Activated T-cell treated with anti-CD3 and anti-CD28 coated beads, Interleukin-2, amount 50 U/mL, for 1 hour (primary cell): ENCODE results near the gene LENG8.
"Not testable (repeated sequence)": the region's sequence is repeated elsewhere in the genome, so short reads cannot be mapped to it uniquely, and the experiment has no call there.

Experiments used
- DNase-seq: peaks from one replicate; pipeline ENCODE4 v3.0.0-alpha.2; 2020

The LENG8 gene

DNA sequence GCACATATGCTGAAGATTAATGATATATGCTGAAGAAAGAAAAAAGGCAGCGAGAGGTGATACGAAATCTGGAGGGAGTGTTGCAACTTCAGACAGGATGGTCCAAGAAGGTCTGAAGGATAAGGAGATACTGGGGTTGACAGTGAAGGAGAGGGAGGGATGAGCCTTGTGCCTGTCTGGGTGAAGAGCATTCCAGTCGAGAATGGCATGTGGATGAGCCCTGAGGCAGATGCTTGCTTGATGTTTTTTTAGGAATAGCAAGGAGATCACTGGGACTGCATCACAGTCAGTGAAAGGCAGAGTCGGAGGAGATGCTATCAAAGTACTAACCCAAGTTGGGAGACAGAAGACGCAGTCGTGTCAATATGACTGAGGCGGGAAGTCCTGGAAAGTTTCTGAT lies 40.3 kb downstream of the LENG8 start:
- DNase-seq = no peak

GRCh38 chr19:54489766-54490165 lies 40.8 kb downstream of the LENG8 start:
- DNase-seq = no peak

DNA sequence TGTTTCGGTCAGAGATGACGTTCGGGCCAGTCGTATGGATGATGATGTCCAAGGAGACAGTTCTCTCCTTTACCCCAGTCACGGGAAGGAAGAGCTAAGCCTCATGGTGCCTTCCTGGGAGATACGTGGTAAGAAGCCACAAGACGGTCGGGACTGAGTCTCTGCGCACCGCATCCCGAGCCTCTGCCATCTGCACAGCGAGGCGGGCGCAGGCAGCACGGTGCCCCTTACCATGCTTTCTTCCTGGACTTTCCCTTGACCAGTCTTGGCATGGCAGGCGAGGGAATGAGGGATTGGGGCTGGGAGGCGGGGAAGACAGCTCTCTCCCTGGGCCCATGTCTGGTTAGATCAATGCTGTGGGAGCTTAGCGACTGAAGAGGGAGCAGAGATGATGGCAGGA lies 43.6 kb downstream of the LENG8 start:
- DNase-seq = no peak

GRCh38 chr19:54493056-54493455 lies 44.1 kb downstream of the LENG8 start:
- DNase-seq = not testable (repeated sequence)

DNA sequence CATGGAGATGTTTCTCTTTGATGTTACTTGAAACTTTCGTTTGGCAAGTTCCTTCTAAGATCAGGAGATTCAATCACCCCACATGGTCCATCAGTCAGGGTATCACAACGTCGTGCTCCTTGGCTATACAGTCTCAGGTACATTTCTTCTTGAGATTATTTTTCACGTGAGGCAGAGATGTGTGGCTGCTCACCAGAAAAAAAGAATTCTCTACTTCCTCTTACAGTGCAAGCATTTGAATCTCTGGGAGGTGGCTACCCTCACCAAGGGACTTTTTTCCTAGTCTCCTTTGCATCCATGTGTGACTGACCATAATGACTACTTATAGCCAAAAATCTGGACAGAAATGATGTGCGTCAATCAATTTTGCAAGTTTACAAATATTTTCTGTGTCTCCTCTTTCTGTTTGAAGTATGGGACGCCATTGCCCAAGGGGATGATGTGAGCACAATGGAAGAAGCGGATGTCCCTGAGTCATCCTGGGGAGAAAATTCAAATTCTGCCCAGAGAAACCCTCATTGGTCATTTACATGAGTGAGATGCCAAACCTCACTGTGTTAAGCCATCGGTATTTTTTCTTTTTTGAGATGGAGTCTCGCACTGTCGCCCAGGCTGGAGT lies 45.1 kb downstream of the LENG8 start:
- DNase-seq = no peak

- DNase-seq = not testable (repeated sequence)
Observed at GRCh38 chr19:54495284-54495683, 46.3 kb downstream of the LENG8 start.

DNA sequence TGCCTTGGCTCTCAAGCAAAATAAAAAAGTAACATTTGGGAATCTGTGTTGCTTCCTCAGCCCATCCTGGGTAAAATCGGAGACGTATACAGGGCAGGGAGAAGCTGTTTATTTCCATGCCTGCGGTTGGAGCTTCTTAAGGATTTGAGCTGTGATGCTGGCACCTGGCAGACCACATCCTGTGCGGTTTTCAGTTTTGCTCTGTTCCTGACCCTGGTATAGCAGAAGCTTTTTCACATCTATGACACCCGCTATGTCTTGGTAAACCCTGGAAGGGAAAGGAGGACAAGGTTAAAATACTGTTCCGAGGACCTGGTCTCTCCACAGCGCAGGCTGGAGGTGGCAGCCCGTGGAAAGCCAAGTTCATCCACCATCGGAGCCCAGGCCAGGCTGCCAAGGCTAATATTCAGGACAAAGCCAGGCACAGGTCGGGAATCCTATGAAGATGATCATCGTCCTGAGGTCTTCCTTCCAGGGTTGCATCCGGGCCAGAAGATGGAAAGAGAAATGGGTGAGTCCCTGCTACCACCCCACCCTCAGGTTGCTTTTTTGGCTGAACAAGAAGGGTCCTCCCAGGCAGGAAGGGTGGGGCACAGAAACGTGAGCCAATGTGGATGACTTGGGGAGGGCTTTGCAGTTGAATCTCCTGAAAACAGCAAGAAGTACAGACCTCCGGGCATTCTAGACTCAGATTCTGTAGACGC lies 48.9 kb downstream of the LENG8 start:
- not testable (repeated sequence) for DNase-seq

- DNase-seq = not testable (repeated sequence)
Observed at GRCh38 chr19:54498451-54498772, 49.4 kb downstream of the LENG8 start.

DNA sequence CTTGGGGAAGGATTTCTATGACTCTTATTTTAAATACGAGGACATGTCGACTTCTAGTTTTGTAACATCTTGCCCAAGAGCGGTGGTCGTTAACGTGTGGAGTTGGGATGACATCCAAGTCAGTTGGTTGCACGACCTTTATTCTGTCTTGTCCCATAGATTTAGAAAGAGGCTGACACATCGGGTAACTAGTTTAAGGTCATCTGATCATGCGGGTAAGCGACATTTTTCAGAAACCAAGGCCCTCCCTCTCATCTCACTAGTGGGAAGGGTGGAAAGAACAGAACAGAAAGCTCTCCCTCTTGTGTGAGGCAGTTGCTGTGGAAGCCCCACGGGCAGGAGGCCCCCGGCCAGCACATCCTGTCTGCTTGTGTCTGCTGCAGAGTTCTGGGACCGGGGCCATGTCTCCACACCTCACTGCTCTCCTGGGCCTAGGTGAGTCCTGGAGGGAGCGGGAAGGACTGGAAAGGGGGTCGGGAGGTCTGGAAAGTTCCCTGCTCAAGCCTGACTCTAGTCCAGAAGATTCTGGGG lies 53.6 kb downstream of the LENG8 start, which contains the start of gene LAIR2:
TSS of gene LAIR2 (plus strand) at position 314 of the 531 bp plus-strand sequence. CDS start at position 402, 88 bp downstream.
- DNase-seq = no peak

DNA sequence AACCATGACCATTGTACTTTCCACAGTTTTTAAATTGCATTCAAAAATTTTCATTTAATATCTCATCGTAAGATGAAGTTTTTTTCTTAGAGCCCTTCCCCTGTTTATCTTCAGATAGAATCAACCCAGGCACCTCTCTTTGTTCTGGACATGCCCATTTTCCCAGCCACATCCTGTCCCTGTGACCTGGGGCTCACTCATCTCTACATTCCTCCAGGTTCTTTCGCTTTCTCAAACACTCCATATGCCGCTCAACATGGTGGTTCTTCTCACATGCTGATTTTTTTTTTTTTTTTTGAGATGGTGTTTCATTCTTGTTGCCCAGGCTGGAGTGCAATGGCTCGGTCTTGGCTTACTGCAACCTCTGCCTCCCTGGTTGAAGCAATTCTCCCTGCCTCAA lies 56.5 kb downstream of the LENG8 start:
- not testable (repeated sequence) for DNase-seq

DNA sequence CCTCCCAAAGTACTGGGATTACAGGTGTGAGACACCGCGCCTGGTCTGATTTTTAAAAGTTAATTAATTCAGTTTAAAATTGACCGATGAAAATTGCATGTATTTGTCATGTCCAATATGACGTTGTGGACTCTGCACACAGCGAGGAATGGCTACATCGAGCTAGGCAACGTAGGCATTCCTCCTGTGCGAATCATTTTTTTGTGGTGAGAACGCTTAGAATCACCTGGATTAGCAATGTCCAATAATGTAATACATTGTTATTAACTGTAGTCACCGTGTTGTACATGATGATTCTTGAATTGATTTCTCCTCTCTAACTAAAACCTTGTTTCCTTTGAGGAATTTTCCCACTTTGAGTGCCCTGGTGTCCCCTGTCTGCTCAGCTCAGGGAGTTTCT lies 57.1 kb downstream of the LENG8 start:
- no peak for DNase-seq

GRCh38 chr19:54507038-54507717 lies 58.2 kb downstream of the LENG8 start:
- DNase-seq = not testable (repeated sequence)

DNA sequence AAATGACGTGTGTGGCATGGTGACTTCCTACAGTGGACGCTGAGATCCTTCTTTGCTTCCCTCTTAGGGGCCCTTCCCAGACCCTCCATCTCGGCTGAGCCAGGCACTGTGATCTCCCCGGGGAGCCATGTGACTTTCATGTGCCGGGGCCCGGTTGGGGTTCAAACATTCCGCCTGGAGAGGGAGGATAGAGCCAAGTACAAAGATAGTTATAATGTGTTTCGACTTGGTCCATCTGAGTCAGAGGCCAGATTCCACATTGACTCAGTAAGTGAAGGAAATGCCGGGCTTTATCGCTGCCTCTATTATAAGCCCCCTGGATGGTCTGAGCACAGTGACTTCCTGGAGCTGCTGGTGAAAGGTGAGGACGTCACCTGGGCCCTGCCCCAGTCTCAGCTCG lies 58.8 kb downstream of the LENG8 start:
- no peak for DNase-seq

DNA sequence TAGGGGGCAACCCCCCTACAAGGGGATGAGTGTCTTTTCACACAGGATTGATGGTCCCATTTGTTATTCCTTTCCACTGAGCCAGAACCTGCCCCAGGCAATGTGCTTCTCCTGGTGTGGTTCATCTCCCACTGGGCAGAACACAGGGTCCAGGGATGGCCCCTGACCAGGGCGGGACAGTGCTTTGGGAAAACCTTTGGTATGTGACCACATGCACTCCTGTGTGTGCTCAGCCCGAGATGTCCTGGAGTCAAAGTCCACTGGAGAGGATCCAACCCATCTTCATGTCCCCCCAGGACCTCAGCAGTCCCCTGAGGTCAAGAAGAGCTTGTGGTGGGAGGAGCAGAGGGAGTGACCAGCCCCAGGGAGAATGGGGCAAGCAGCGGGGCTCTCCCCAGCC lies 59.5 kb downstream of the LENG8 start:
- not testable (repeated sequence) for DNase-seq

DNA sequence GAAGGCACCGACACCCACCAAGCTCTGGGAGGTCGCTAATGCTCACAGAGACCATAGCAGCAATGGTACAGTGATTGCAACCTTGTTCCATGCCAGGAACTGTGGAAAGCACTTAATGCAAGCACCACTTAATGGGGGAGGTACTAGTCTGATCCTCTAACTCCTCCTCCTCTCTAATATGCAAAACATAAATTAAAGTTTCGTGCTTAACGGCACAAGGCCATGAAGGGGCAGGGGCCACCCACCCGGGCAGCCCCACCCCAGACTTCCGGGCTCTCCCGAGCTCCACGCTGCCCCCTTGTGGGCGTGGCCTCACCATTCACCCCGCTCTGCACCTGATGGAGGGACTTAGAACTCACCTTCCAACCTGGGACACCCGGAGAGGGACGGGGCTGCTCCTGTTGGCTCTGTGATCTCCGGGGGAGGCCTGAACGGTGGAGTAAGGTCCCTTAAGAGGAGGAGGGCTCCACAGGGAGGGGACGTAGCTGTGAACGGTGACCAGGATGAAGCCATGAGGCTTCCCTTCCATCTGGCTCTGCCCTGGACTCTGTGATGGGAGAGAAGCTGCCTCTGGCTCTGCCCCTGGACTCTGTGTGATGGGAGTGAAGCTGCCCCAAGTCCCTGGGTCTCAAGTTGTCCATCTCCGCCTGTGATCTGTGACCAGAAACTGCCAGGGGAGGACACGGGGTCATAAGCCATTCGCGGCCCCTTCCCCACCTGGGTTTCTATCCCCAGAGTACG lies 60.4 kb downstream of the LENG8 start:
- DNase-seq = not testable (repeated sequence)
